ENCODE measurements around the gene FHIT.

Gene FHIT

DNA sequence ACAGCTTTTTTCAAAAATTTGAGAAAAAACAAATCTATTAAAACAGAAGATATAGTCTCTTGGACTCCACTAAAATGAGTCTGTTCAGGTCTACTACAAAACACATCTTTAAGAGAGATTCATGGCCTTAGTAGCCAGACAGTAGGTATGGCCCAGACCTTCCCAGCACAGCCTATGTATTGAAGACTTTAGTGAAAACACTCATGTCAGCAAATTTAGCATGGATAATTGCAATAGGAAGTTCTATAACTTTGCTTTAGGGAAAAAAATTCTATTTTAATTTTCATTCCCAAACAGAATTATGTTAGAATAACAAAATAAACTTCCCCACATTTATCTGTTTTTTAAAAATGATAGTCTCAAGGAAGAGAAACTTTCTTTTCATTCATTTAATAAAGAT, 976.6 kb downstream of the FHIT start:
- H3K4me3 ChIP-seq (ENCODE audit: low read depth, low read length) = no peak overlapping the region
- no peak overlapping the region for H3K4me2 ChIP-seq (ENCODE audit: low read length)
- no peaks in the 10 kb centered on the region for H3K9me3 ChIP-seq (ENCODE audit: control insufficient read depth, low read length)
- H3K27ac ChIP-seq = no peak overlapping the region
- H3K36me3 ChIP-seq (ENCODE audit: control insufficient read depth, insufficient read depth, low read length) = no peaks in the 10 kb centered on the region
- no peak overlapping the region for H3K9ac ChIP-seq
- TF ChIP-seq, protein P1, sequence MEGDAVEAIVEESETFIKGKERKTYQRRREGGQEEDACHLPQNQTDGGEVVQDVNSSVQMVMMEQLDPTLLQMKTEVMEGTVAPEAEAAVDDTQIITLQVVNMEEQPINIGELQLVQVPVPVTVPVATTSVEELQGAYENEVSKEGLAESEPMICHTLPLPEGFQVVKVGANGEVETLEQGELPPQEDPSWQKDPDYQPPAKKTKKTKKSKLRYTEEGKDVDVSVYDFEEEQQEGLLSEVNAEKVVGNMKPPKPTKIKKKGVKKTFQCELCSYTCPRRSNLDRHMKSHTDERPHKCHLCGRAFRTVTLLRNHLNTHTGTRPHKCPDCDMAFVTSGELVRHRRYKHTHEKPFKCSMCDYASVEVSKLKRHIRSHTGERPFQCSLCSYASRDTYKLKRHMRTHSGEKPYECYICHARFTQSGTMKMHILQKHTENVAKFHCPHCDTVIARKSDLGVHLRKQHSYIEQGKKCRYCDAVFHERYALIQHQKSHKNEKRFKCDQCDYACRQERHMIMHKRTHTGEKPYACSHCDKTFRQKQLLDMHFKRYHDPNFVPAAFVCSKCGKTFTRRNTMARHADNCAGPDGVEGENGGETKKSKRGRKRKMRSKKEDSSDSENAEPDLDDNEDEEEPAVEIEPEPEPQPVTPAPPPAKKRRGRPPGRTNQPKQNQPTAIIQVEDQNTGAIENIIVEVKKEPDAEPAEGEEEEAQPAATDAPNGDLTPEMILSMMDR (IDR thresholded peaks at IDR 0.05) = no peak
- no peaks in the 10 kb centered on the region for H3K27me3 ChIP-seq (ENCODE audit: control insufficient read depth, insufficient read depth, low read length)
- no peaks in the 10 kb centered on the region for H3K79me2 ChIP-seq
- no peak overlapping the region for H2AFZ ChIP-seq
- peaks cover 5% of the 10 kb centered on the region for H3K4me1 ChIP-seq

DNA sequence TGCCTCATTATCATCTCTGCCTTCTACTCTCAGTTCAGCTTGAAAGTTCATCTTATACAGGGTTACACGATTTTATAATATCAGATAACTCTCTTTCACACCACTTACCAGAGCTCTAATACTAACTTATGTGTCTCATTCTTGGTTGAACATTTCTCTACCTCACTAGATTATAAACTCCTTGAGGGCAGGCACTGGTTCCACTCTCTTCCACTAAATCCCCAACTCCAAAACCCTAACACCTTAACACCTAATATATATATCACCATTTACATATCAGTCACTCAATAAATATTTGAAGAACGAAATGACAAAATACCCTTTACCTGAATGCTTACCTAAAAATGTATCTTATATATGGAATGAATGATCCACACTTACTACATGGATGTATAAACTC, 977.2 kb downstream of the FHIT start:
- H3K4me2 ChIP-seq (ENCODE audit: low read length) = no peak overlapping the region
- no peak overlapping the region for H3K27ac ChIP-seq
- no peak overlapping the region for H3K4me3 ChIP-seq (ENCODE audit: low read depth, low read length)
- H3K27me3 ChIP-seq (ENCODE audit: control insufficient read depth, insufficient read depth, low read length) = no peaks in the 10 kb centered on the region
- no peaks in the 10 kb centered on the region for H3K36me3 ChIP-seq (ENCODE audit: control insufficient read depth, insufficient read depth, low read length)
- H3K79me2 ChIP-seq = no peaks in the 10 kb centered on the region
- no peaks in the 10 kb centered on the region for H3K9me3 ChIP-seq (ENCODE audit: control insufficient read depth, low read length)
- TF ChIP-seq, protein P1 (IDR thresholded peaks at IDR 0.05) = no peak
- no peak overlapping the region for H3K9ac ChIP-seq
- H2AFZ ChIP-seq = no peak overlapping the region
- H3K4me1 ChIP-seq = peaks cover 5% of the 10 kb centered on the region

DNA sequence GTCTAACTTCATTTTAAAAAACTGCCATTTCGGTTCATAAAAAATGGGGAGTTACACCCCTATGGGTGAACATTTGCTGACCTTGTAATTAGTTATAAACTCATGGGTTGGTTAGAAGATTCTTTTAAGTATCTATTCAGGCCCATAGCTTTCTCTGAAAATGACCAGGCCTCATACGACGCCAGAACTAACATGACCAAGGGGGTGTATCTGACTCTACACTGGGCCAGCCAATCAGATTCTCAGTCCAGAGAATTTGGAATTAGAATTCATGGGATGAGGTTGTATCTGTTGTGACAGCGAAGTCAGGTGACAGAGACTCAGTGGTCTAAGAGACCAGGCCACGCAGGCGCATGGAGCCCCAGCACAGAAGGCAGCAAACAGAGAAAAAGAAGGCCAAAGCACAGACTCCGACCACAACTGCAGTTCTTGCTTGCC, 981.4 kb downstream of the FHIT start:
- no peaks in the 10 kb centered on the region for H3K27me3 ChIP-seq (ENCODE audit: control insufficient read depth, insufficient read depth, low read length)
- H3K9ac ChIP-seq = no peak overlapping the region
- no peaks in the 10 kb centered on the region for H3K9me3 ChIP-seq (ENCODE audit: control insufficient read depth, low read length)
- no peaks in the 10 kb centered on the region for H3K36me3 ChIP-seq (ENCODE audit: control insufficient read depth, insufficient read depth, low read length)
- H3K4me3 ChIP-seq (ENCODE audit: low read depth, low read length) = no peak overlapping the region
- H2AFZ ChIP-seq = no peak overlapping the region
- H3K4me1 ChIP-seq = peaks cover 5% of the 10 kb centered on the region
- no peak overlapping the region for H3K4me2 ChIP-seq (ENCODE audit: low read length)
- no peak overlapping the region for H3K27ac ChIP-seq
- no peaks in the 10 kb centered on the region for H3K79me2 ChIP-seq
- TF ChIP-seq, protein P1 (IDR thresholded peaks at IDR 0.05) = no peak

DNA sequence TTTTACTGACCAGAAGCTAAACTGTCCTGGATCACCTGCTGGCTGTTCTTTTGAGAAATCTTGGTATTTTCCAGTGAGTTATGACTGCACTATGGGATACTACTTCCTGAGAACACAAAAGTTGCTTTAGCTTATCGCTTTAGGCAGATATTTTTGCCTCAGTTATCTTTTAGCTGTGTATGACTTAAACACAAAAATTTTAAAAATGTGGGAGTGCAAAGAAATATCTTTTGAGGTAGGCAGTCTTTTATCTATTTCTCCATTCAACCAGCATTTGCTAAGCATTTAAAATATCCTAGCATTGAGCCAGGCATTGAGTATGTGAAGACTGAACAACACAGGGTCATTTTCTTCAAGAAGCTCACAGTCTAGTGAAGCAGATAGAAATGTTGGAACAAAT, 981.9 kb downstream of the FHIT start:
- Histone ChIP-seq H2AFZ (no peak overlapping the region), H3K79me2 (no peaks in the 10 kb centered on the region)

DNA sequence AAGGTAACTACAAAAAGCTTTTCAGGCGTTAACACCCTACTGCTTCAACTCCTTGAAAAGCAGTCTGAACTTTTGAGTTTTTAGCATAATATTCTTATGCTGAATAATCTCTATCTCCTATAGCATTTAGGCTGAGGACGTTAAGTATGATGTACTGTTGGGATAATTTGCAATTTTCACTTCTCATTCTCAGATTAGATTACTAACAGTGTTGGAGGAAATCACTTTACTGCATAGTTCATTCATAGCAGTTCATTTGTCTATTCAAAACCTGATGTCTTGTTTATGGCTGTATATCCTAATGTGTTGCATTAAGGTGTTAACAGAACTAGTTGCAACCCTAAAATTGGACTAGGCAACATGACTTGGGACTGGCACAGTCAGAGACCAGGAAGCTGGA, 983.1 kb downstream of the FHIT start:
- no peaks in the 10 kb centered on the region for H3K79me2 ChIP-seq
- no peaks in the 10 kb centered on the region for H3K36me3 ChIP-seq (ENCODE audit: control insufficient read depth, insufficient read depth, low read length)
- TF ChIP-seq, protein P1 (IDR thresholded peaks at IDR 0.05) = no peak
- no peaks in the 10 kb centered on the region for H3K9me3 ChIP-seq (ENCODE audit: control insufficient read depth, low read length)
- no peak overlapping the region for H3K9ac ChIP-seq
- no peak overlapping the region for H2AFZ ChIP-seq
- no peak overlapping the region for H3K27ac ChIP-seq
- H3K27me3 ChIP-seq (ENCODE audit: control insufficient read depth, insufficient read depth, low read length) = no peaks in the 10 kb centered on the region
- no peak overlapping the region for H3K4me3 ChIP-seq (ENCODE audit: low read depth, low read length)
- peaks cover 5% of the 10 kb centered on the region for H3K4me1 ChIP-seq
- no peak overlapping the region for H3K4me2 ChIP-seq (ENCODE audit: low read length)

More for the DNA sequence above, 981.9 kb downstream of the FHIT start:
- TF ChIP-seq, protein P1 (IDR thresholded peaks at IDR 0.05) = no peak
- H3K36me3 ChIP-seq (ENCODE audit: control insufficient read depth, insufficient read depth, low read length) = no peaks in the 10 kb centered on the region
- H3K4me2 ChIP-seq (ENCODE audit: low read length) = no peak overlapping the region
- no peaks in the 10 kb centered on the region for H3K27me3 ChIP-seq (ENCODE audit: control insufficient read depth, insufficient read depth, low read length)
- H3K27ac ChIP-seq = no peak overlapping the region
- no peak overlapping the region for H3K4me3 ChIP-seq (ENCODE audit: low read depth, low read length)
- H3K9ac ChIP-seq = no peak overlapping the region
- H3K9me3 ChIP-seq (ENCODE audit: control insufficient read depth, low read length) = no peaks in the 10 kb centered on the region
- peaks cover 5% of the 10 kb centered on the region for H3K4me1 ChIP-seq
